Osteoblast (primary cell): ENCODE measurements around the gene ADAMTS18. TPM values are rescaled to one million over a fixed set of nuclear protein-coding genes. Genes with fewer than 3 reads are reported as not detected.

Source experiments
- DNase-seq: peaks from one replicate; pipeline ENCODE4 v3.0.0; 2011; ENCODE audit warnings: low spot score, mixed read lengths; ENCODE audit not compliant: insufficient read length; ENCODE audit errors: missing footprints
- H2AFZ ChIP-seq: 2 replicates; pipeline ENCODE4 v1.6.0; 2011; ENCODE audit warnings: mild to moderate bottlenecking, low read length
- H3K27ac ChIP-seq: 2 replicates; pipeline ENCODE4 v1.5.1; 2011; ENCODE audit warnings: mild to moderate bottlenecking, low read depth, low read length, moderate library complexity
- H3K27me3 ChIP-seq: 2 replicates; pipeline ENCODE4 v1.6.0; 2012; ENCODE audit warnings: mild to moderate bottlenecking, control low read depth, inconsistent platforms, low read length, moderate library complexity; ENCODE audit not compliant: insufficient read depth
- H3K36me3 ChIP-seq: 2 replicates; pipeline ENCODE4 v1.5.1; 2011; ENCODE audit warnings: mild to moderate bottlenecking, low read length, control low read depth, moderate library complexity; ENCODE audit not compliant: insufficient read depth
- H3K4me1 ChIP-seq: 2 replicates; pipeline ENCODE4 v1.5.1; 2011; ENCODE audit warnings: mild to moderate bottlenecking, low read length, control low read depth, moderate library complexity; ENCODE audit not compliant: insufficient read depth
- H3K4me2 ChIP-seq: 2 replicates; pipeline ENCODE4 v1.6.0; 2011; ENCODE audit warnings: mild to moderate bottlenecking, low read length; ENCODE audit not compliant: insufficient read depth
- H3K4me3 ChIP-seq: fragments of 200-600 bp; sonication (generic); 3 replicates; pipeline ENCODE4 v1.5.1; 2012; ENCODE audit warnings: mild to moderate bottlenecking, low read length, inconsistent platforms; ENCODE audit not compliant: insufficient read depth
- H3K79me2 ChIP-seq: 2 replicates; pipeline ENCODE4 v1.6.0; 2012; ENCODE audit warnings: mild to moderate bottlenecking, low read length, control low read depth, inconsistent platforms; ENCODE audit not compliant: insufficient read depth
- H3K9me3 ChIP-seq: 2 replicates; pipeline ENCODE4 v1.5.1; 2011; ENCODE audit warnings: low read depth, low read length, control low read depth
- H4K20me1 ChIP-seq: 2 replicates; pipeline ENCODE4 v1.6.0; 2012; ENCODE audit warnings: mild to moderate bottlenecking, low read length, control low read depth; ENCODE audit not compliant: insufficient read depth
- total RNA-seq: library from RNA; depleted of rRNA; stranded (reverse); fragments of >200 nt; gene quantifications from 2 replicates; pipeline ENCODE4 v1.2.3, GENCODE V29; 2012
- TF ChIP-seq, protein P1 (sequence below): IDR thresholded peaks from 2 replicates; pipeline ENCODE4 v1.5.1; 2011; ENCODE audit warnings: mild to moderate bottlenecking, low read depth, low read length, moderate library complexity; ENCODE audit errors: extremely low read depth

ADAMTS18 gene
- total RNA-seq, 1 donor = not detected

- Histone ChIP-seq H3K4me3 (no peak overlapping the region), H3K4me1 (no peaks in the 10 kb centered on the region), H3K27ac (no peak overlapping the region)
Measured at GRCh38 chr16:77402672-77403071, 32.2 kb downstream of the ADAMTS18 start.

GRCh38 chr16:77402118-77402517, 32.7 kb downstream of the ADAMTS18 start:
- no peaks in the 10 kb centered on the region for H3K4me1 ChIP-seq
- no peaks in the 10 kb centered on the region for H4K20me1 ChIP-seq
- no peak overlapping the region for H3K27ac ChIP-seq
- H3K36me3 ChIP-seq = no peaks in the 10 kb centered on the region
- H3K4me2 ChIP-seq = no peak overlapping the region
- no peak overlapping the region for H2AFZ ChIP-seq
- H3K27me3 ChIP-seq = no peaks in the 10 kb centered on the region
- H3K79me2 ChIP-seq = no peaks in the 10 kb centered on the region
- no peak overlapping the region for H3K4me3 ChIP-seq
- no peaks in the 10 kb centered on the region for H3K9me3 ChIP-seq
- DNase-seq = no peak
- TF ChIP-seq, protein P1, sequence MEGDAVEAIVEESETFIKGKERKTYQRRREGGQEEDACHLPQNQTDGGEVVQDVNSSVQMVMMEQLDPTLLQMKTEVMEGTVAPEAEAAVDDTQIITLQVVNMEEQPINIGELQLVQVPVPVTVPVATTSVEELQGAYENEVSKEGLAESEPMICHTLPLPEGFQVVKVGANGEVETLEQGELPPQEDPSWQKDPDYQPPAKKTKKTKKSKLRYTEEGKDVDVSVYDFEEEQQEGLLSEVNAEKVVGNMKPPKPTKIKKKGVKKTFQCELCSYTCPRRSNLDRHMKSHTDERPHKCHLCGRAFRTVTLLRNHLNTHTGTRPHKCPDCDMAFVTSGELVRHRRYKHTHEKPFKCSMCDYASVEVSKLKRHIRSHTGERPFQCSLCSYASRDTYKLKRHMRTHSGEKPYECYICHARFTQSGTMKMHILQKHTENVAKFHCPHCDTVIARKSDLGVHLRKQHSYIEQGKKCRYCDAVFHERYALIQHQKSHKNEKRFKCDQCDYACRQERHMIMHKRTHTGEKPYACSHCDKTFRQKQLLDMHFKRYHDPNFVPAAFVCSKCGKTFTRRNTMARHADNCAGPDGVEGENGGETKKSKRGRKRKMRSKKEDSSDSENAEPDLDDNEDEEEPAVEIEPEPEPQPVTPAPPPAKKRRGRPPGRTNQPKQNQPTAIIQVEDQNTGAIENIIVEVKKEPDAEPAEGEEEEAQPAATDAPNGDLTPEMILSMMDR = no peak

More at GRCh38 chr16:77402672-77403071, 32.2 kb downstream of the ADAMTS18 start:
- DNase-seq = no peak
- Histone ChIP-seq H4K20me1 (no peaks in the 10 kb centered on the region), H3K36me3 (no peaks in the 10 kb centered on the region), H3K9me3 (no peaks in the 10 kb centered on the region), H2AFZ (no peak overlapping the region), H3K27me3 (no peaks in the 10 kb centered on the region), H3K4me2 (no peak overlapping the region), H3K79me2 (no peaks in the 10 kb centered on the region)
- TF ChIP-seq, protein P1 = no peak

DNA sequence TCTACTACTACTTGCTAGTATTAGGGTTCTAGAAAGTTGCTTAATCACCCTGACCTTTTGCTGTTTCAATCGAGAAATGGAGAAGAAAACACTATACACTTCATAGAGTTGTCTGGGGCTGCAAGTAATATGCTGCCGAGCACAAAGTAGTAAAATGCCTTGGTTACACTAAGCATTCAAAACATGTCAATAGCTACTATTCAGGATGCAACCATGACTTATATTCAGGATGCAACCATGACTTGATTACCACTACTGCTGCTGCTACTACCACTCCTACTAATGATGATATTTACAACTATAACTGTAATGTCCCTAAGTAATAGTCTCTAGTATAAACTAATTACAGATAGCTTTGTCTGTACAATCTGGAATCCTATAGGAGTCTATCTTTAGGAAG, 35.3 kb downstream of the ADAMTS18 start:
- Histone ChIP-seq H4K20me1 (no peaks in the 10 kb centered on the region), H2AFZ (no peak overlapping the region), H3K4me2 (no peak overlapping the region), H3K4me1 (no peaks in the 10 kb centered on the region), H3K27me3 (no peaks in the 10 kb centered on the region), H3K79me2 (no peaks in the 10 kb centered on the region), H3K9me3 (no peaks in the 10 kb centered on the region), H3K4me3 (no peak overlapping the region), H3K36me3 (no peaks in the 10 kb centered on the region), H3K27ac (no peak overlapping the region)
- no peak for DNase-seq
- TF ChIP-seq, protein P1 = no peak

GRCh38 chr16:77399066-77399465, 35.8 kb downstream of the ADAMTS18 start:
- Histone ChIP-seq H3K4me2 (no peak overlapping the region), H3K79me2 (no peaks in the 10 kb centered on the region), H3K4me1 (no peaks in the 10 kb centered on the region), H4K20me1 (no peaks in the 10 kb centered on the region), H3K36me3 (no peaks in the 10 kb centered on the region), H3K9me3 (no peaks in the 10 kb centered on the region), H3K4me3 (no peak overlapping the region), H3K27me3 (no peaks in the 10 kb centered on the region), H2AFZ (no peak overlapping the region), H3K27ac (no peak overlapping the region)
- DNase-seq = no peak
- TF ChIP-seq, protein P1 = no peak
